A549 (cell line): Measurements from ENCODE around the gene EMC8. TPM values are rescaled to one million over a fixed set of nuclear protein-coding genes. Genes with fewer than 3 reads are reported as not detected.

Experiments
- ATAC-seq, 2 experiments: fragments of 200-7000 bp in 1 of 2; fragments of >200 bp in 1 of 2; cut with Nextera tagmentation in 1 of 2; cut with Tn5 transposase in 1 of 2; 3 replicates each; pipeline versions ENCODE4 v1.8.0 to v1.9.1; 2018 to 2020; ENCODE audit warnings: mild to moderate bottlenecking in 1 of 2, moderate library complexity in 1 of 2
- CTCF ChIA-PET: fragments of 300-600 bp; sonication (Branson Sonifier 250); formaldehyde crosslinking; extraction: SDS; loops from one replicate; lab custom pipeline; 2021; ENCODE audit warnings: antibody characterized with exemption, inconsistent platforms; lab: Yijun Ruan, JAX
- POLR2A ChIA-PET: fragments of 350-600 bp; formaldehyde crosslinking; extraction: SDS; loops from one replicate; lab custom pipeline; 2021; ENCODE audit warnings: antibody characterized with exemption, inconsistent platforms; lab: Yijun Ruan, JAX
- DNase-seq, 2 experiments: peaks; one replicate each; pipeline versions ENCODE4 v3.0.0 to v3.0.0-alpha.2; 2011 to 2016; ENCODE audit warnings: low read depth in 1 of 2, low spot score in 1 of 2
- FAIRE-seq: peaks from 2 replicates; lab custom pipeline; 2011; peaks lifted over from hg19 to GRCh38; lab: Jason Lieb, UNC
- H3K27ac ChIP-seq, 2 experiments: fragments of >200 bp; sonication (Bioruptor Twin); formaldehyde crosslinking; 3 replicates each; pipeline ENCODE4 v1.5.1; 2016 to 2017
- H3K4me1 ChIP-seq: fragments of >200 bp; sonication (Bioruptor Twin); formaldehyde crosslinking; 3 replicates; pipeline ENCODE4 v1.6.1; 2016
- H3K4me2 ChIP-seq: fragments of >200 bp; sonication (Bioruptor Twin); formaldehyde crosslinking; 3 replicates; pipeline ENCODE4 v1.6.1; 2016
- H3K4me3 ChIP-seq: fragments of >200 bp; sonication (Bioruptor Twin); formaldehyde crosslinking; 3 replicates; pipeline ENCODE4 v1.5.1; 2016
- H3K9me3 ChIP-seq: fragments of >200 bp; sonication (Bioruptor Twin); formaldehyde crosslinking; 3 replicates; pipeline ENCODE4 v1.6.1; 2016
- BHLHE40 ChIP-seq: IDR thresholded peaks from 2 replicates; pipeline ENCODE4 v1.6.1; 2012; ENCODE audit warnings: low read depth, low read length, inconsistent platforms
- CBX8 ChIP-seq: fragments of 200-600 bp; sonication (generic); IDR thresholded peaks from 2 replicates; pipeline ENCODE4 v1.6.1; 2016
- CEBPB ChIP-seq, 2 experiments: fragments of >200 bp in 1 of 2; sonication (Bioruptor Twin) in 1 of 2; formaldehyde crosslinking in 1 of 2; IDR thresholded peaks; 2 replicates each; pipeline ENCODE4 v1.6.1; 2012 to 2016
- CHD2 ChIP-seq: fragments of 150-350 bp; IDR thresholded peaks from 2 replicates; pipeline ENCODE4 v1.6.1; 2014; ENCODE audit warnings: low read length; ENCODE audit not compliant: partially characterized antibody
- CHD4 ChIP-seq: fragments of 200-600 bp; sonication (generic); IDR thresholded peaks from 2 replicates; pipeline ENCODE4 v1.6.1; 2016; ENCODE audit warnings: antibody characterized with exemption, mild to moderate bottlenecking, borderline replicate concordance
- ESRRA ChIP-seq: fragments of 150-350 bp; IDR thresholded peaks from 2 replicates; pipeline ENCODE4 v1.6.1; 2014; ENCODE audit warnings: mild to moderate bottlenecking, low read length, borderline replicate concordance
- FOSL2 ChIP-seq, 2 experiments: fragments of 450-650 bp in 1 of 2; fragments of >200 bp in 1 of 2; sonication (Bioruptor Twin) in 1 of 2; formaldehyde crosslinking; IDR thresholded peaks; 2 replicates each; pipeline versions ENCODE4 v1.5.0 to v1.6.1; 2016 to 2020; ENCODE audit warnings: mild to moderate bottlenecking in 1 of 2, moderate library complexity in 1 of 2
- FOXS1 ChIP-seq: fragments of 250-450 bp; sonication (Bioruptor Pico); IDR thresholded peaks from 2 replicates; pipeline ENCODE4 v1.5.0; 2020; ENCODE audit warnings: mild to moderate bottlenecking, moderate library complexity
- HOXA7 ChIP-seq: fragments of 250-450 bp; sonication (Bioruptor Pico); IDR thresholded peaks from 2 replicates; pipeline ENCODE4 v1.5.0; 2020; ENCODE audit warnings: mild to moderate bottlenecking, moderate library complexity
- HOXB13 ChIP-seq: fragments of 250-450 bp; sonication (Bioruptor Pico); IDR thresholded peaks from 2 replicates; pipeline ENCODE4 v1.5.0; 2020; ENCODE audit warnings: low read depth, mild to moderate bottlenecking, moderate library complexity
- HOXB5 ChIP-seq: fragments of 250-450 bp; sonication (Bioruptor Pico); IDR thresholded peaks from 2 replicates; pipeline ENCODE4 v1.5.0; 2020; ENCODE audit warnings: mild to moderate bottlenecking, moderate library complexity
- JUNB ChIP-seq: fragments of >200 bp; sonication (Bioruptor Twin); formaldehyde crosslinking; IDR thresholded peaks from 2 replicates; pipeline ENCODE4 v1.6.1; 2016
- KDM1A ChIP-seq: fragments of 200-600 bp; sonication (generic); IDR thresholded peaks from 2 replicates; pipeline ENCODE4 v1.6.1; 2016; ENCODE audit warnings: low read depth, mild to moderate bottlenecking
- NFE2L2 ChIP-seq: fragments of 150-350 bp; conservative IDR thresholded peaks from 2 replicates; pipeline ENCODE4 v1.6.1; 2014; ENCODE audit warnings: low read length
- NPAS2 ChIP-seq: fragments of 250-450 bp; sonication (Bioruptor Pico); IDR thresholded peaks from 2 replicates; pipeline ENCODE4 v1.8.0; 2022; ENCODE audit warnings: mild to moderate bottlenecking, moderate library complexity, borderline replicate concordance
- RCOR1 ChIP-seq: fragments of 150-350 bp; IDR thresholded peaks from 2 replicates; pipeline ENCODE4 v1.6.1; 2014; ENCODE audit warnings: antibody characterized with exemption, low read length, low read depth
- SMC3 ChIP-seq: fragments of >200 bp; sonication (Bioruptor Twin); formaldehyde crosslinking; IDR thresholded peaks from 3 replicates; pipeline ENCODE4 v1.6.1; 2018; ENCODE audit warnings: inconsistent platforms
- SREBF2 ChIP-seq: fragments of 450-650 bp; IDR thresholded peaks from 2 replicates; pipeline ENCODE4 v1.6.1; 2014; ENCODE audit warnings: mild to moderate bottlenecking, moderate library complexity
- TFCP2L1 ChIP-seq: fragments of 250-450 bp; sonication (Bioruptor Pico); IDR thresholded peaks from 2 replicates; pipeline ENCODE4 v1.5.0; 2021; ENCODE audit warnings: mild to moderate bottlenecking
- ZNF302 ChIP-seq: fragments of 250-450 bp; sonication (Bioruptor Pico); IDR thresholded peaks from 2 replicates; pipeline ENCODE4 v1.9.0; 2021; ENCODE audit warnings: inconsistent platforms, mild to moderate bottlenecking, moderate library complexity
- WGBS: methylation state at CpG from one replicate; pipeline ENCODE4 v1.1.6; 2017; ENCODE audit errors: missing lambda C conversion rate; 5-methylcytosine and 5-hydroxymethylcytosine counted together
- polyA plus RNA-seq, 4 experiments: library from polyadenylated mRNA; depleted of rRNA in 3 of 4; stranded (reverse); fragments of >200 nt; fragmentation: RNase III in 1 of 4; extraction: RNeasy Plus Mini Kit Qiagen cat#74134 plus additional on column Dnase treatment in 1 of 4; gene quantifications; 2 replicates in 3 of 4; 3 replicates in 1 of 4; pipeline ENCODE4 v1.2.3, GENCODE V29; 2011 to 2017
- TF ChIP-seq, protein P1 (sequence below): fragments of 250-450 bp; sonication (Bioruptor Pico); IDR thresholded peaks from 2 replicates; pipeline ENCODE4 v1.5.0; 2020; ENCODE audit warnings: low read depth, mild to moderate bottlenecking, moderate library complexity
- TF ChIP-seq, protein P2 (sequence below): IDR thresholded peaks from 2 replicates; pipeline ENCODE4 v1.6.1; 2012
- TF ChIP-seq, protein P3 (sequence below): fragments of 250-450 bp; sonication (Bioruptor Pico); IDR thresholded peaks from 2 replicates; pipeline ENCODE4 v1.5.0; 2021; ENCODE audit warnings: mild to moderate bottlenecking, moderate library complexity, borderline replicate concordance

The EMC8 gene
- polyA plus RNA-seq, 2 of the 4 experiments (the other 2 are of a cell fraction): 43.0 to 53.2 TPM

DNA sequence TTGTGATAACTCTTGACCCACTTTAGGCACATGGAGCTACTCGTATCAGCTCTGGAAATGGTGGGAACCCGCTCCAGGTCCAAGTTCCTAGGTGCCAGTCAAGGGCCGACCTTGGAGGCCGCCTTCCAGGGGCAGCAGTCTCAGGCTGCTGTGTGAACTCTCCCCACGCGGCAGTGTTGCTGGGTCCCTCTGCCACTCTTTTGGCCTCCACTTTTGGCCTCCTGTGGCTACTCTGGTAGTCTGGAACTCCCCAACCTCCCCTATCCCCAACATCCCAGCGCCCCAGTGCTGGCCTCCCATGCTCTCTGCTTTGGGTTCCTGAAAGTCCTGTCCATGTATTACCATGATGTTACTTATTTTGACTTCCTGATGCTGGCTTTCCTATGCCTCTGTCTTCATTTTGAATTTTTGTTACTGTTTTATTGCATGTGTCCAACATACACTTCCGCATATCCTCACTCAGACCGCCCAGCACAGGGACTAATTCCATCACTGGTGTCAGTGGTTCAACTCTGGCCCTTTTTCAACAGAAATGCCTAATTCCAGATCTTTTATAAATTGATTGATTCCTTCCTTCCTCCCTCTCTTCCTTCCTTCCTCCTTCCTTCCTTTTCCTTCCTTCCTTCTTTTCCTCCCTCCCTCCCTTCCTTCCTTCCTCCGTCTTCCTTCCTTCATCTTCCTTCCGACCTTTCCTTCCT lies 44.3 kb upstream of the EMC8 start:
- Histone ChIP-seq H3K27ac (no peak overlapping the region), H3K4me3 (no peak overlapping the region), H3K9me3 (no peaks in the 10 kb centered on the region), H3K4me2 (no peak overlapping the region), H3K4me1 (no peaks in the 10 kb centered on the region)
- FAIRE-seq: no peak
- ATAC-seq: no peak
- TF ChIP-seq ESRRA (no peak), SREBF2 (no peak), HOXB13 (CRISPR knock-in tag) (no peak), BHLHE40 (no peak), CBX8 (no peak), ZNF302 (CRISPR knock-in tag) (no peak), HOXB5 (CRISPR knock-in tag) (no peak), NFE2L2 (no peak)
- TF ChIP-seq, protein P1, sequence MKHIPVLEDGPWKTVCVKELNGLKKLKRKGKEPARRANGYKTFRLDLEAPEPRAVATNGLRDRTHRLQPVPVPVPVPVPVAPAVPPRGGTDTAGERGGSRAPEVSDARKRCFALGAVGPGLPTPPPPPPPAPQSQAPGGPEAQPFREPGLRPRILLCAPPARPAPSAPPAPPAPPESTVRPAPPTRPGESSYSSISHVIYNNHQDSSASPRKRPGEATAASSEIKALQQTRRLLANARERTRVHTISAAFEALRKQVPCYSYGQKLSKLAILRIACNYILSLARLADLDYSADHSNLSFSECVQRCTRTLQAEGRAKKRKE (CRISPR knock-in tag): no peak
- TF ChIP-seq, protein P2, sequence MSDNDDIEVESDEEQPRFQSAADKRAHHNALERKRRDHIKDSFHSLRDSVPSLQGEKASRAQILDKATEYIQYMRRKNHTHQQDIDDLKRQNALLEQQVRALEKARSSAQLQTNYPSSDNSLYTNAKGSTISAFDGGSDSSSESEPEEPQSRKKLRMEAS: no peak
- no peak for DNase-seq
- 72% methylated on average over 10 of the region's 11 CpGs for WGBS
- ChIA-PET POLR2A (no interaction called here), CTCF (no interaction called here)

DNA sequence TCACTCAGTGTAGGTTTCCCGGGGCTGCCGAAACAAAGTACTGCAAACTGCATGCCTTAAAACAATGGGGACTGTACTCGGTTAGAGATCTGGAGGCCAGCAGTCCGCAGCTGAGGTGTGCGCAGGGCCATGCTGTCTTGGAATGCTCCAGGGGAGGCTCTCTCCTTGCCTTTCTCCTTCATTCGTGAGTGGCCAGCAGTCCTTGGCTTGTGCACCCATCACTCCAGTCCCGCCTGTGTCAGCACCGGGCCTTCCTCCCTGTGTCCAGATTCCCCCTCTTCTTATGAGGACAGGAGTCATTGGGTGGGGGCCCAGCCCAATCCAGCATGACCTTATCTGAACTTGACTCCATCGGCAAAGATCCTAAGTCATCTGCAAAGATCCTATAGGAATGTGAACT lies 43.5 kb upstream of the EMC8 start:
- no peaks in the 10 kb centered on the region for H3K9me3 ChIP-seq
- H3K27ac ChIP-seq: no peak overlapping the region
- H3K4me3 ChIP-seq: no peak overlapping the region
- ATAC-seq: no peak
- no peaks in the 10 kb centered on the region for H3K4me1 ChIP-seq
- ChIA-PET POLR2A (no interaction called here), CTCF (interaction anchor here (14.3 kb wide), 1 partner anchor 22 kb away, joined by 126 read pairs; no protein-coding TSS in a partner anchor)
- 71% methylated on average over 7 of the region's 9 CpGs for WGBS
- no peak overlapping the region for H3K4me2 ChIP-seq
- TF ChIP-seq HOXA7 (no peak), CHD4 (no peak), SMC3 (no peak), CEBPB (IDR thresholded peaks at IDR 0.05) (no peak), ESRRA (no peak), FOXS1 (CRISPR knock-in tag) (no peak), HOXB5 (CRISPR knock-in tag) (no peak), ZNF302 (CRISPR knock-in tag) (no peak), FOSL2 (IDR thresholded peaks at IDR 0.05) (no peak), FOSL2 (CRISPR knock-in tag; IDR thresholded peaks at IDR 0.05) (no peak), RCOR1 (no peak)
- TF ChIP-seq, protein P3, sequence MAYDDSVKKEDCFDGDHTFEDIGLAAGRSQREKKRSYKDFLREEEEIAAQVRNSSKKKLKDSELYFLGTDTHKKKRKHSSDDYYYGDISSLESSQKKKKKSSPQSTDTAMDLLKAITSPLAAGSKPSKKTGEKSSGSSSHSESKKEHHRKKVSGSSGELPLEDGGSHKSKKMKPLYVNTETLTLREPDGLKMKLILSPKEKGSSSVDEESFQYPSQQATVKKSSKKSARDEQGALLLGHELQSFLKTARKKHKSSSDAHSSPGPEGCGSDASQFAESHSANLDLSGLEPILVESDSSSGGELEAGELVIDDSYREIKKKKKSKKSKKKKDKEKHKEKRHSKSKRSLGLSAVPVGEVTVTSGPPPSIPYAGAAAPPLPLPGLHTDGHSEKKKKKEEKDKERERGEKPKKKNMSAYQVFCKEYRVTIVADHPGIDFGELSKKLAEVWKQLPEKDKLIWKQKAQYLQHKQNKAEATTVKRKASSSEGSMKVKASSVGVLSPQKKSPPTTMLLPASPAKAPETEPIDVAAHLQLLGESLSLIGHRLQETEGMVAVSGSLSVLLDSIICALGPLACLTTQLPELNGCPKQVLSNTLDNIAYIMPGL (CRISPR knock-in tag): no peak
- FAIRE-seq: no peak
- no peak for DNase-seq

DNA sequence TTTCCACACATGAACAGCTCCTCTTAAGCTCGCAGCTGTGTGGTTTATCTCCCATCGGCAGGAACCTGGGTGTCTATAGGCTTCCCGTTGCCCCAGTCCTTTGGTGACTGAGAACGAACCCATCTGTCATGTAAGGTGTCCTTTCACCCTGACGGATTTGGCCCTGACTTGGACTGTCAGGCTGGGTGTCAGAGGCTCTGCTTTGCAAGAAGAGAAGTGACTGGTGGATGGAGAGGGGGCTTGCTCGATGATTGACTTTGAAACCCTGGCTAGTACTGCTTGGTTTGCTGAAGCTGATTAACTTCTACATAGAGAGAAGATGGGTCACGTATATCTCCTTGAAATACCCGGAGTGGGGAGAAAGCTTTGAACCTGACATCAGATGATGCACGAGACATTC lies 43.1 kb upstream of the EMC8 start:
- TF ChIP-seq NPAS2 (no peak), TFCP2L1 (CRISPR knock-in tag) (no peak), HOXB13 (CRISPR knock-in tag) (no peak), JUNB (no peak), KDM1A (no peak), CHD2 (no peak)
- H3K27ac ChIP-seq: no peak overlapping the region
- CTCF ChIA-PET: interaction anchor here (1.3 to 14.3 kb wide), 2 partner anchors 22 to 145 kb away, joined by 3 to 126 read pairs; no protein-coding TSS in a partner anchor

More for the DNA sequence above, 43.1 kb upstream of the EMC8 start:
- 48% methylated on average over 8 of the region's 9 CpGs for WGBS
- Histone ChIP-seq H3K4me3 (no peak overlapping the region), H3K4me1 (no peaks in the 10 kb centered on the region), H3K4me2 (no peak overlapping the region), H3K9me3 (no peaks in the 10 kb centered on the region)
- FAIRE-seq (no peak), DNase-seq (no peak), ATAC-seq (no peak)
- POLR2A ChIA-PET: no interaction called here
